ENCODE results near the gene FAM83C.

DNA sequence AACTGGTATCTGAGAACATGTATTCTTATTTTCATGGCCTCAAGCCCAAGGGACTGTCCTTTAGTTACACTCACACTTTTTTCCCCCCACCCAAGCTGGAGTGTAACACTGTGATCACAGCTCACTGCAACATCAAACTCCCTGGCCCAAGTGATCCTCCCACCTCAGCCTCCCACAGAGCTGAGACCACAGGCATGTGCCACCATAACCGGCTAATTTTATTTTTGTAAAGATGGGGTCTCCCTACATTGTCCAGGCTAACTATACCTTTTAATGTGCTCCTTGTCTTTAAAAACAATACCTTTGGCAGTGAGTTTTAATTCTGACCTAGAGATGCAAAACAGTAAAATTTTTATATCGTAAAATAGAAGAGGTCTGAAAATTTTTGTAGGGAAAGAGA is 48.2 kb upstream of the FAM83C start:
- TF ChIP-seq POLR2A (IDR thresholded peaks at IDR 0.05; ENCODE audit: low read depth, low read length) = no peak
- TF ChIP-seq POLR2AphosphoS5 (IDR thresholded peaks at IDR 0.05; ENCODE audit: low read depth, low read length) = no peak
- no peak for TF ChIP-seq SPI1 (IDR thresholded peaks at IDR 0.05; ENCODE audit: low read depth, low read length)
- no peak for TF ChIP-seq TAF1 (IDR thresholded peaks at IDR 0.05; ENCODE audit: low read depth, low read length)
- TF ChIP-seq PAX5 (IDR thresholded peaks at IDR 0.05; ENCODE audit: insufficient read depth, low read length, severe bottlenecking) = no peak
